Stomach (tissue), 4 donors: ENCODE measurements around the gene FLT1.

ENCODE experiments used
- CTCF ChIP-seq, 7 experiments: fragments of 450-650 bp in 4 of 7; fragments of 200-600 bp in 3 of 7; sonication (generic) in 3 of 7; IDR thresholded peaks; one replicate each; pipeline ENCODE4 v1.5.1; 2016 to 2019; ENCODE audit warnings: antibody characterized with exemption in 7 of 7, control low read depth in 2 of 7, mild to moderate bottlenecking in 1 of 7
- POLR2A ChIP-seq, 4 donors: fragments of 450-650 bp; IDR thresholded peaks; one replicate each; pipeline ENCODE4 v1.6.1; 2016; ENCODE audit warnings: antibody characterized with exemption in 4 of 4, control low read depth in 2 of 4, mild to moderate bottlenecking in 1 of 4, moderate library complexity in 1 of 4

GRCh38 chr13:28415994-28416421 lies 78.9 kb downstream of the FLT1 start:
- TF ChIP-seq CTCF (IDR thresholded peaks at IDR 0.05) (no peak), POLR2A (IDR thresholded peaks at IDR 0.05) (no peak)
